WTC11 (cell line): Measurements from ENCODE around the gene METRN. TPM values are rescaled to one million over a fixed set of nuclear protein-coding genes. Genes with fewer than 3 reads are reported as not detected.

ENCODE experiments used
- ATAC-seq: fragments of 200-7000 bp; cut with Tn5 transposase; 2 replicates; pipeline ENCODE4 v1.10.0; 2021; ENCODE audit warnings: mild to moderate bottlenecking, moderate library complexity
- CTCF ChIA-PET: fragments of 300-600 bp; sonication (Branson Sonifier 250); formaldehyde crosslinking; loops from one replicate; lab custom pipeline; 2021; ENCODE audit warnings: antibody characterized with exemption; lab: Charles Lee
- POLR2A ChIA-PET: fragments of 350-600 bp; sonication (Branson Sonifier 250); formaldehyde crosslinking; loops from one replicate; lab custom pipeline; 2021; ENCODE audit warnings: antibody characterized with exemption; lab: Charles Lee
- DNase-seq: peaks from one replicate; pipeline ENCODE4 v3.0.0; 2021; ENCODE audit warnings: low spot score
- H3K27ac Mint-ChIP-seq: 2 replicates; pipeline ENCODE4 v1.8.0; 2021; ENCODE audit warnings: mixed read lengths
- H3K27me3 Mint-ChIP-seq: 2 replicates; pipeline ENCODE4 v1.8.0; 2021; ENCODE audit warnings: low read depth, mild to moderate bottlenecking, moderate library complexity, mixed read lengths
- H3K36me3 Mint-ChIP-seq: 2 replicates; pipeline ENCODE4 v1.8.0; 2021; ENCODE audit warnings: mixed read lengths
- H3K4me1 Mint-ChIP-seq: 2 replicates; pipeline ENCODE4 v1.8.0; 2022; ENCODE audit warnings: mixed read lengths
- H3K4me3 Mint-ChIP-seq: 2 replicates; pipeline ENCODE4 v1.8.0; 2021; ENCODE audit warnings: mild to moderate bottlenecking, moderate library complexity, mixed read lengths
- H3K9me3 Mint-ChIP-seq: 2 replicates; pipeline ENCODE4 v1.8.0; 2021; ENCODE audit warnings: mixed read lengths
- ATF1 ChIP-seq: sonication (generic); formaldehyde crosslinking; IDR thresholded peaks from 2 replicates; pipeline ENCODE4 v1.8.1; 2023; ENCODE audit warnings: mild to moderate bottlenecking, moderate library complexity, missing genetic modification reagents
- ESRRA ChIP-seq: sonication (generic); formaldehyde crosslinking; IDR thresholded peaks from 2 replicates; pipeline ENCODE4 v1.8.1; 2022; ENCODE audit warnings: mild to moderate bottlenecking, missing genetic modification reagents, borderline replicate concordance
- FOXP1 ChIP-seq: sonication (generic); formaldehyde crosslinking; IDR thresholded peaks from 2 replicates; pipeline ENCODE4 v1.8.0; 2022; ENCODE audit warnings: missing genetic modification reagents, mild to moderate bottlenecking, moderate library complexity, borderline replicate concordance
- GABPB1 ChIP-seq: sonication (generic); formaldehyde crosslinking; IDR thresholded peaks from 2 replicates; pipeline ENCODE4 v1.8.1; 2023; ENCODE audit warnings: mild to moderate bottlenecking, missing genetic modification reagents
- RORB ChIP-seq: fragments of 250-450 bp; sonication (Bioruptor Pico); IDR thresholded peaks from 2 replicates; pipeline ENCODE4 v1.9.0; 2021; ENCODE audit warnings: mild to moderate bottlenecking
- TEAD1 ChIP-seq: sonication (generic); formaldehyde crosslinking; IDR thresholded peaks from 2 replicates; pipeline ENCODE4 v1.8.0; 2022; ENCODE audit warnings: mild to moderate bottlenecking, missing genetic modification reagents
- ZNF121 ChIP-seq: sonication (generic); formaldehyde crosslinking; IDR thresholded peaks from 2 replicates; pipeline ENCODE4 v1.8.0; 2023; ENCODE audit warnings: missing genetic modification reagents
- ZNF138 ChIP-seq: sonication (generic); formaldehyde crosslinking; conservative IDR thresholded peaks from 2 replicates; pipeline ENCODE4 v1.8.1; 2022; ENCODE audit warnings: mild to moderate bottlenecking, moderate library complexity, missing genetic modification reagents
- ZNF423 ChIP-seq: fragments of 250-450 bp; sonication (Bioruptor Pico); IDR thresholded peaks from 2 replicates; pipeline ENCODE4 v2.1.2; 2022; ENCODE audit warnings: mild to moderate bottlenecking, moderate library complexity
- total RNA-seq: library from RNA; stranded (reverse); gene quantifications from 3 replicates; pipeline ENCODE4 v1.2.3, GENCODE V29; 2021
- TF ChIP-seq, protein P1 (sequence below): sonication (generic); formaldehyde crosslinking; IDR thresholded peaks from 2 replicates; pipeline ENCODE4 v1.8.0; 2022; ENCODE audit warnings: missing genetic modification reagents
- TF ChIP-seq, protein P2 (sequence below): fragments of 250-450 bp; sonication (Bioruptor Pico); IDR thresholded peaks from 2 replicates; pipeline ENCODE4 v1.8.0; 2021; ENCODE audit warnings: mild to moderate bottlenecking
- TF ChIP-seq, protein P3 (sequence below): fragments of 250-450 bp; sonication (Bioruptor Pico); IDR thresholded peaks from 2 replicates; pipeline ENCODE4 v2.1.2; 2022; ENCODE audit warnings: mild to moderate bottlenecking, moderate library complexity
- TF ChIP-seq, protein P4 (sequence below): sonication (generic); formaldehyde crosslinking; IDR thresholded peaks from 2 replicates; pipeline ENCODE4 v1.8.0; 2022; ENCODE audit warnings: mild to moderate bottlenecking, missing genetic modification reagents
- TF ChIP-seq, protein P5 (sequence below): sonication (generic); formaldehyde crosslinking; IDR thresholded peaks from 2 replicates; pipeline ENCODE4 v1.8.0; 2023; ENCODE audit warnings: mild to moderate bottlenecking, missing genetic modification reagents
- TF ChIP-seq, protein P6 (sequence below): sonication (generic); formaldehyde crosslinking; IDR thresholded peaks from 2 replicates; pipeline ENCODE4 v1.8.1; 2023; ENCODE audit warnings: mild to moderate bottlenecking, moderate library complexity, missing genetic modification reagents
- TF ChIP-seq, protein P7 (sequence below): sonication (generic); formaldehyde crosslinking; IDR thresholded peaks from 2 replicates; pipeline ENCODE4 v1.8.1; 2023; ENCODE audit warnings: mild to moderate bottlenecking, missing genetic modification reagents, moderate library complexity
- TF ChIP-seq, protein P8 (sequence below): sonication (generic); formaldehyde crosslinking; IDR thresholded peaks from 2 replicates; pipeline ENCODE4 v1.8.1; 2023; ENCODE audit warnings: mild to moderate bottlenecking, missing genetic modification reagents
- TF ChIP-seq, protein P9 (sequence below): sonication (generic); formaldehyde crosslinking; IDR thresholded peaks from 2 replicates; pipeline ENCODE4 v1.8.1; 2022; ENCODE audit warnings: mild to moderate bottlenecking, moderate library complexity, missing genetic modification reagents

Gene METRN
- total RNA-seq, 1 experiment from 2014 or later = 30.9 TPM

DNA sequence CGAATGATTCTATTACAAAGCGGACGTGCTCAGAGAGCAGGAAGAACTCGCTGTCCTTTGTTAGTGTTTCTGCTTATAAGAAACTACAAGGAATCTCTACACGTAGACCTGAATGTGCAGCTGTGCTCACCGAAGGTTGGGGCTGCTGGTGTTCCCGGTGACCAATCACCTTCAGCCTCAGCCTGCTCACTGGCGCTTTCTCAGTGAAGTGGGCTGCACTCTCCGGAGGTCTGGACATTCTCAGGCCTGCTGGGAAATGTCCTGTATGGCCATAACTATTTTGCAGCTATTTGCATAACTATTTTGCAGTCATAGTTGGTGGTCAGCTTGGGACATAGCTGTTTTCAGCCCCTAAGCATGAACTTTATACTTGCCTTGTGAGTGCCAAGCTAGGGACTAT is 35.6 kb downstream of the METRN start (continued):
- TF ChIP-seq, protein P1, sequence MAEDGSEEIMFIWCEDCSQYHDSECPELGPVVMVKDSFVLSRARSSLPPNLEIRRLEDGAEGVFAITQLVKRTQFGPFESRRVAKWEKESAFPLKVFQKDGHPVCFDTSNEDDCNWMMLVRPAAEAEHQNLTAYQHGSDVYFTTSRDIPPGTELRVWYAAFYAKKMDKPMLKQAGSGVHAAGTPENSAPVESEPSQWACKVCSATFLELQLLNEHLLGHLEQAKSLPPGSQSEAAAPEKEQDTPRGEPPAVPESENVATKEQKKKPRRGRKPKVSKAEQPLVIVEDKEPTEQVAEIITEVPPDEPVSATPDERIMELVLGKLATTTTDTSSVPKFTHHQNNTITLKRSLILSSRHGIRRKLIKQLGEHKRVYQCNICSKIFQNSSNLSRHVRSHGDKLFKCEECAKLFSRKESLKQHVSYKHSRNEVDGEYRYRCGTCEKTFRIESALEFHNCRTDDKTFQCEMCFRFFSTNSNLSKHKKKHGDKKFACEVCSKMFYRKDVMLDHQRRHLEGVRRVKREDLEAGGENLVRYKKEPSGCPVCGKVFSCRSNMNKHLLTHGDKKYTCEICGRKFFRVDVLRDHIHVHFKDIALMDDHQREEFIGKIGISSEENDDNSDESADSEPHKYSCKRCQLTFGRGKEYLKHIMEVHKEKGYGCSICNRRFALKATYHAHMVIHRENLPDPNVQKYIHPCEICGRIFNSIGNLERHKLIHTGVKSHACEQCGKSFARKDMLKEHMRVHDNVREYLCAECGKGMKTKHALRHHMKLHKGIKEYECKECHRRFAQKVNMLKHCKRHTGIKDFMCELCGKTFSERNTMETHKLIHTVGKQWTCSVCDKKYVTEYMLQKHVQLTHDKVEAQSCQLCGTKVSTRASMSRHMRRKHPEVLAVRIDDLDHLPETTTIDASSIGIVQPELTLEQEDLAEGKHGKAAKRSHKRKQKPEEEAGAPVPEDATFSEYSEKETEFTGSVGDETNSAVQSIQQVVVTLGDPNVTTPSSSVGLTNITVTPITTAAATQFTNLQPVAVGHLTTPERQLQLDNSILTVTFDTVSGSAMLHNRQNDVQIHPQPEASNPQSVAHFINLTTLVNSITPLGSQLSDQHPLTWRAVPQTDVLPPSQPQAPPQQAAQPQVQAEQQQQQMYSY (CRISPR knock-in tag) = no peak
- TF ChIP-seq, protein P2, sequence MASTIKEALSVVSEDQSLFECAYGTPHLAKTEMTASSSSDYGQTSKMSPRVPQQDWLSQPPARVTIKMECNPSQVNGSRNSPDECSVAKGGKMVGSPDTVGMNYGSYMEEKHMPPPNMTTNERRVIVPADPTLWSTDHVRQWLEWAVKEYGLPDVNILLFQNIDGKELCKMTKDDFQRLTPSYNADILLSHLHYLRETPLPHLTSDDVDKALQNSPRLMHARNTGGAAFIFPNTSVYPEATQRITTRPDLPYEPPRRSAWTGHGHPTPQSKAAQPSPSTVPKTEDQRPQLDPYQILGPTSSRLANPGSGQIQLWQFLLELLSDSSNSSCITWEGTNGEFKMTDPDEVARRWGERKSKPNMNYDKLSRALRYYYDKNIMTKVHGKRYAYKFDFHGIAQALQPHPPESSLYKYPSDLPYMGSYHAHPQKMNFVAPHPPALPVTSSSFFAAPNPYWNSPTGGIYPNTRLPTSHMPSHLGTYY = no peak
- no peak for TF ChIP-seq ESRRA (CRISPR knock-in tag)
- TF ChIP-seq, protein P3, sequence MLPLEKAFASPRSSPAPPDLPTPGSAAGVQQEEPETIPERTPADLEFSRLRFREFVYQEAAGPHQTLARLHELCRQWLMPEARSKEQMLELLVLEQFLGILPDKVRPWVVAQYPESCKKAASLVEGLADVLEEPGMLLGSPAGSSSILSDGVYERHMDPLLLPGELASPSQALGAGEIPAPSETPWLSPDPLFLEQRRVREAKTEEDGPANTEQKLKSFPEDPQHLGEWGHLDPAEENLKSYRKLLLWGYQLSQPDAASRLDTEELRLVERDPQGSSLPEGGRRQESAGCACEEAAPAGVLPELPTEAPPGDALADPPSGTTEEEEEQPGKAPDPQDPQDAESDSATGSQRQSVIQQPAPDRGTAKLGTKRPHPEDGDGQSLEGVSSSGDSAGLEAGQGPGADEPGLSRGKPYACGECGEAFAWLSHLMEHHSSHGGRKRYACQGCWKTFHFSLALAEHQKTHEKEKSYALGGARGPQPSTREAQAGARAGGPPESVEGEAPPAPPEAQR (CRISPR knock-in tag) = no peak
- TF ChIP-seq TEAD1 (CRISPR knock-in tag) = no peak
- TF ChIP-seq ZNF121 (CRISPR knock-in tag) = no peak
- TF ChIP-seq GABPB1 (CRISPR knock-in tag) = no peak

DNA sequence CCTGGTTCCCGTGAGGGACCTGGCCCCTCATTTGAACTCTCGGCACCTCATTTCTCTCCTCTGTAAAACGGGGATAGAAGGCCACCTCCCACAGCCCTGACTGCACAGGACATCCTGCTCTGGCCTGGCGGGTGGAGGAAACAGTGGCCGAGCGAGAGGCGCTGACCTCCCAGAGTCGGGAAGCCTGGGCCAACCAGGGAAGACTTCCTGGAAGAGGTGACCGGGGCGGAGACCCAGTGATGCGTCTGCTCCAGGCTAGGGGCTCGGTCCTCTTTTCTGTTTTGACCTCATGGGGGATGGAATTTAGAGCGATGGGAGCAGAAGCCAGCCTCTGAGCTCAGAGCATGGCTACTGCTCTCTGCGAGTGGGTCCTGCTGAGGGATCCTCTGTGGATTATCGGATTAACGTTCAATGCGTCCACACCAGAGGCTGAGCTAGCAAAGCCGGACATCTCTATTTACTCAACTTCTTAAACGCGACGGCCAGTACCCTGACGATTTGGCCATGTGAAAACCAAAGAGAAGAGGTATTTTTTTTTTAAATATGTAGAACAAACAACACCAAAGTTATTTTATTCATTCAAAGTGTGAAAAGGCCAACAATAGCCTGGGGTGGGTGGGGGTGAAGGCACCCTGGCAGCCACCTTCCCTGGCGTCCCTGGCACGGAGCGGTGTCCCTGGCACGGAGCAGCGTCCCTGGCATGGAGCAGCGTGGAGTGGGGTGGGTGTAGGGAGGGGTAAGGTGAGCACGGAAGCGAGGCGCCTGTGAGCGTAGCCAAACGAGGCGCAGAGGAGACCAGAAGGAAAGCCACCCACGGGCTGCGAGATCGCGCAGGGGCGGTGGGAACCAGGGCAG is 36.5 kb downstream of the METRN start:
- Mint-ChIP-seq H3K4me3 (peak overlapping the region; percentile 19; the same call in 1 of the 2 replicates), H3K27me3 (peaks cover 2% of the 10 kb centered on the region; the same call in 1 of the 2 replicates), H3K27ac (peak overlapping the region; percentile 77), H3K36me3 (no peaks in the 10 kb centered on the region; the same call in 1 of the 2 replicates), H3K9me3 (peaks cover 2% of the 10 kb centered on the region), H3K4me1 (peaks cover 28% of the 10 kb centered on the region)
- ChIA-PET CTCF (interaction anchor here (0.9 to 3.5 kb wide), 9 partner anchors 8 to 39 kb away, joined by 3 to 21 read pairs (median 4); partner anchors contain the start of genes CHTF18, CIAO3, MSLN and RPUSD1), POLR2A (no interaction called here)
- DNase-seq = no peak
- peak; percentile 49 for ATAC-seq
- TF ChIP-seq, protein P4, sequence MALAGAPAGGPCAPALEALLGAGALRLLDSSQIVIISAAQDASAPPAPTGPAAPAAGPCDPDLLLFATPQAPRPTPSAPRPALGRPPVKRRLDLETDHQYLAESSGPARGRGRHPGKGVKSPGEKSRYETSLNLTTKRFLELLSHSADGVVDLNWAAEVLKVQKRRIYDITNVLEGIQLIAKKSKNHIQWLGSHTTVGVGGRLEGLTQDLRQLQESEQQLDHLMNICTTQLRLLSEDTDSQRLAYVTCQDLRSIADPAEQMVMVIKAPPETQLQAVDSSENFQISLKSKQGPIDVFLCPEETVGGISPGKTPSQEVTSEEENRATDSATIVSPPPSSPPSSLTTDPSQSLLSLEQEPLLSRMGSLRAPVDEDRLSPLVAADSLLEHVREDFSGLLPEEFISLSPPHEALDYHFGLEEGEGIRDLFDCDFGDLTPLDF (CRISPR knock-in tag) = no peak
- TF ChIP-seq ZNF423 (CRISPR knock-in tag) = no peak
- no peak for TF ChIP-seq RORB (CRISPR knock-in tag)
- no peak for TF ChIP-seq ZNF138 (CRISPR knock-in tag)
- TF ChIP-seq, protein P5, sequence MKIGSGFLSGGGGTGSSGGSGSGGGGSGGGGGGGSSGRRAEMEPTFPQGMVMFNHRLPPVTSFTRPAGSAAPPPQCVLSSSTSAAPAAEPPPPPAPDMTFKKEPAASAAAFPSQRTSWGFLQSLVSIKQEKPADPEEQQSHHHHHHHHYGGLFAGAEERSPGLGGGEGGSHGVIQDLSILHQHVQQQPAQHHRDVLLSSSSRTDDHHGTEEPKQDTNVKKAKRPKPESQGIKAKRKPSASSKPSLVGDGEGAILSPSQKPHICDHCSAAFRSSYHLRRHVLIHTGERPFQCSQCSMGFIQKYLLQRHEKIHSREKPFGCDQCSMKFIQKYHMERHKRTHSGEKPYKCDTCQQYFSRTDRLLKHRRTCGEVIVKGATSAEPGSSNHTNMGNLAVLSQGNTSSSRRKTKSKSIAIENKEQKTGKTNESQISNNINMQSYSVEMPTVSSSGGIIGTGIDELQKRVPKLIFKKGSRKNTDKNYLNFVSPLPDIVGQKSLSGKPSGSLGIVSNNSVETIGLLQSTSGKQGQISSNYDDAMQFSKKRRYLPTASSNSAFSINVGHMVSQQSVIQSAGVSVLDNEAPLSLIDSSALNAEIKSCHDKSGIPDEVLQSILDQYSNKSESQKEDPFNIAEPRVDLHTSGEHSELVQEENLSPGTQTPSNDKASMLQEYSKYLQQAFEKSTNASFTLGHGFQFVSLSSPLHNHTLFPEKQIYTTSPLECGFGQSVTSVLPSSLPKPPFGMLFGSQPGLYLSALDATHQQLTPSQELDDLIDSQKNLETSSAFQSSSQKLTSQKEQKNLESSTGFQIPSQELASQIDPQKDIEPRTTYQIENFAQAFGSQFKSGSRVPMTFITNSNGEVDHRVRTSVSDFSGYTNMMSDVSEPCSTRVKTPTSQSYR (CRISPR knock-in tag) = no peak
- TF ChIP-seq FOXP1 = no peak
- TF ChIP-seq, protein P6, sequence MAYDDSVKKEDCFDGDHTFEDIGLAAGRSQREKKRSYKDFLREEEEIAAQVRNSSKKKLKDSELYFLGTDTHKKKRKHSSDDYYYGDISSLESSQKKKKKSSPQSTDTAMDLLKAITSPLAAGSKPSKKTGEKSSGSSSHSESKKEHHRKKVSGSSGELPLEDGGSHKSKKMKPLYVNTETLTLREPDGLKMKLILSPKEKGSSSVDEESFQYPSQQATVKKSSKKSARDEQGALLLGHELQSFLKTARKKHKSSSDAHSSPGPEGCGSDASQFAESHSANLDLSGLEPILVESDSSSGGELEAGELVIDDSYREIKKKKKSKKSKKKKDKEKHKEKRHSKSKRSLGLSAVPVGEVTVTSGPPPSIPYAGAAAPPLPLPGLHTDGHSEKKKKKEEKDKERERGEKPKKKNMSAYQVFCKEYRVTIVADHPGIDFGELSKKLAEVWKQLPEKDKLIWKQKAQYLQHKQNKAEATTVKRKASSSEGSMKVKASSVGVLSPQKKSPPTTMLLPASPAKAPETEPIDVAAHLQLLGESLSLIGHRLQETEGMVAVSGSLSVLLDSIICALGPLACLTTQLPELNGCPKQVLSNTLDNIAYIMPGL (CRISPR knock-in tag) = no peak
- TF ChIP-seq, protein P7, sequence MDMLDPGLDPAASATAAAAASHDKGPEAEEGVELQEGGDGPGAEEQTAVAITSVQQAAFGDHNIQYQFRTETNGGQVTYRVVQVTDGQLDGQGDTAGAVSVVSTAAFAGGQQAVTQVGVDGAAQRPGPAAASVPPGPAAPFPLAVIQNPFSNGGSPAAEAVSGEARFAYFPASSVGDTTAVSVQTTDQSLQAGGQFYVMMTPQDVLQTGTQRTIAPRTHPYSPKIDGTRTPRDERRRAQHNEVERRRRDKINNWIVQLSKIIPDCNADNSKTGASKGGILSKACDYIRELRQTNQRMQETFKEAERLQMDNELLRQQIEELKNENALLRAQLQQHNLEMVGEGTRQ = no peak
- TF ChIP-seq, protein P8, sequence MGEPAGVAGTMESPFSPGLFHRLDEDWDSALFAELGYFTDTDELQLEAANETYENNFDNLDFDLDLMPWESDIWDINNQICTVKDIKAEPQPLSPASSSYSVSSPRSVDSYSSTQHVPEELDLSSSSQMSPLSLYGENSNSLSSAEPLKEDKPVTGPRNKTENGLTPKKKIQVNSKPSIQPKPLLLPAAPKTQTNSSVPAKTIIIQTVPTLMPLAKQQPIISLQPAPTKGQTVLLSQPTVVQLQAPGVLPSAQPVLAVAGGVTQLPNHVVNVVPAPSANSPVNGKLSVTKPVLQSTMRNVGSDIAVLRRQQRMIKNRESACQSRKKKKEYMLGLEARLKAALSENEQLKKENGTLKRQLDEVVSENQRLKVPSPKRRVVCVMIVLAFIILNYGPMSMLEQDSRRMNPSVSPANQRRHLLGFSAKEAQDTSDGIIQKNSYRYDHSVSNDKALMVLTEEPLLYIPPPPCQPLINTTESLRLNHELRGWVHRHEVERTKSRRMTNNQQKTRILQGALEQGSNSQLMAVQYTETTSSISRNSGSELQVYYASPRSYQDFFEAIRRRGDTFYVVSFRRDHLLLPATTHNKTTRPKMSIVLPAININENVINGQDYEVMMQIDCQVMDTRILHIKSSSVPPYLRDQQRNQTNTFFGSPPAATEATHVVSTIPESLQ = no peak
- no peak for TF ChIP-seq ZNF121 (CRISPR knock-in tag)
- TF ChIP-seq, protein P9, sequence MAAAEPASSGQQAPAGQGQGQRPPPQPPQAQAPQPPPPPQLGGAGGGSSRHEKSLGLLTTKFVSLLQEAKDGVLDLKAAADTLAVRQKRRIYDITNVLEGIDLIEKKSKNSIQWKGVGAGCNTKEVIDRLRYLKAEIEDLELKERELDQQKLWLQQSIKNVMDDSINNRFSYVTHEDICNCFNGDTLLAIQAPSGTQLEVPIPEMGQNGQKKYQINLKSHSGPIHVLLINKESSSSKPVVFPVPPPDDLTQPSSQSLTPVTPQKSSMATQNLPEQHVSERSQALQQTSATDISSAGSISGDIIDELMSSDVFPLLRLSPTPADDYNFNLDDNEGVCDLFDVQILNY = no peak
- TF ChIP-seq ATF1 (CRISPR knock-in tag) = no peak
